NCI-H2196 treated with DMSO at 0.1 percent for 48 hours (cell line): ENCODE measurements around the gene HUS1.
"Not testable (repeated sequence)": the region's sequence is repeated elsewhere in the genome, so short reads cannot be mapped to it uniquely, and the experiment has no call there.

Experiments used
- DNase-seq: peaks from one replicate; lab custom pipeline; 2025; ENCODE audit not compliant: unreplicated experiment; lab: John Stamatoyannopoulos, UW

The HUS1 gene

DNA sequence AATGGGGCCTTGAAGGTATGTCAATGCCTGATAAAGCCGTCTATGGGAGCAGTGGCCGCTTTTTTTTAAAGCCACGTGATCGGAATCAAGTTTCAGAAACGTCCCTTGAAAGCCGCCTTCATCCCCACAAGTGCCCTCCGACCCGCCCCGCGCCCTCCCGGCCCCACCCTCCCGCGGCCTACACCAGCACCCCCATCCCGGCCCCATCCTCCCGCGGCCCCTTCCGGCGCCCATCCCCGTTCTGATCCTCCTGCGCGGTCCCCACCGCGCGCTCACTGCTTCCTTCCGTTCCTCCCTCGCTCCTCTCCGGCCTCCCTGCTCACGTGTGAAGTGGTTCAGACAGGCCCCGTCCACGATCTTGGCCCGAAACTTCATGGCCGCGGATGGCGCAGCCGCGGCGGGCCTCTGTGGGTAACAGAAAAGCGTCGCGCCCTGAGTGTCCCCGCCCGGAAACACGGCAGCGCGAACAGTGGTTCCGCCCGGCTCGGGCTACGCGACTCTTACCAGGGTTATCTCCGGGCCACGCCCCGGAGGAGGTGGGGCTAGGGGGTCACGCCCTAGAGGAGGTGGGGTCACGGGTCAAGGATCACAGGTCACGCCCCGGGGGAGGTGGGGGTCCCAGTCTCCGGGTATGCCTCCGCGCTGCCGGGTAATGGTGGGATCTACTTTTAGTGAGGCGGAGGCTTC is at the start of gene HUS1:
TSS of gene HUS1 (minus strand) at position 471 of the 687 bp plus-strand sequence. CDS start at position 375, 96 bp downstream.
- DNase-seq: peak; percentile 87

DNA sequence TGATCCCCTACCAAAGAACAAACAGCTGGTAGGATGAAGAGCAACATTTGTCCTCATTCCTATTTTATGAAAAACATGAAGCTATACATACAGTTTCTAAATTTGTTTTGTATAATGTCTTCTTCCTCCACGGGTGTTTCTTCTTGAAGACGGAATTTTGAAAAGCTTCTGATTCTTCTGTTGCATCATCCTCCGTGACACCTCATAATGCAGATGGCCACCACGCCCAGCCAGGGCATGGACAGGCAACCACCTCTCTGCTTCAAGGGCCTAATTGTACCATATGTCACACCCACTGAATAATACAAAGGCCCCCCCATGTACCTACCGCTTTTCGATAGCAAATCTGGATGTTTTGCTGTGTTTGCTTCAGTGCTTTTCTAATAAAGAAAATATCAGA is 49.5 kb upstream of the HUS1 start, which contains the start of gene SUN3:
TSS of gene SUN3 (minus strand) at position 170 of the 400 bp plus-strand sequence. CDS start at position 1, 169 bp downstream.
- no peak for DNase-seq

DNA sequence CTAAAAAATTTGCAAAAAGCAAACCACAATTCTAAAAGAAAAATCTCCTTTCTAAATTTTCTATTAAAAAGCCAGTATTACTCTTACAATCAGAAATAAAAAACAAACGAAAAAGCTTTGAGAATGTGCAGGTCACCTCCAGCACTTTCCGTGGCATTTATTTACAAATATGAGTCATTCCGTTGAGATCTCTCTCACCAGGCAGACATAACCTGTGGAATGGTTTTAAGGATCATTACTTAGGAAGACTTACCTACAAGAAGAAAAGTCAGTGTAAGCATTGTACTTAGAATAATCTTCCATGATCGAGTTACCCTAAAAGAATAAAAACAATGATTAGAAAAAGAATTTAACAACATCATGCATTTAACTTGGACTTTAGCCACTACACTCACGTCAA is 46.2 kb upstream of the HUS1 start:
- DNase-seq: no peak

DNA sequence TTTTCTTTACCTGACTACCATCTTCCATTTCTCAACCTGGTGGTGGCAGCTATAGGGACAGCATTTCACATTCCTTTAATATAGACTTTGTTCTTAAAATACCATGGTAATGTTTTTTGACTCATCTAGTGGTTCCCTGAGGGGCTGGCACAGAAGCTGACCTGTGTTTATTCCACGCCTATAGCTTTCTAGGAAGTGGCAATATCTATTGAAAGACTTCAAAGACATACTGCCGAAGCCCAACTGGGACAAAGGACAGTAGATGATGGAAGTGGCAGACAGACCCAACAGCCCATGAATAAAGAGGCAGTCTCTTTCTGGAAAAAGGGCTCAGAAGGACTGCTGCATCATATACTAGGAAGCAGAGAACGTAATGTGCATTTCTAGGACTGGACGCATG is 38.3 kb upstream of the HUS1 start:
- no peak for DNase-seq

DNA sequence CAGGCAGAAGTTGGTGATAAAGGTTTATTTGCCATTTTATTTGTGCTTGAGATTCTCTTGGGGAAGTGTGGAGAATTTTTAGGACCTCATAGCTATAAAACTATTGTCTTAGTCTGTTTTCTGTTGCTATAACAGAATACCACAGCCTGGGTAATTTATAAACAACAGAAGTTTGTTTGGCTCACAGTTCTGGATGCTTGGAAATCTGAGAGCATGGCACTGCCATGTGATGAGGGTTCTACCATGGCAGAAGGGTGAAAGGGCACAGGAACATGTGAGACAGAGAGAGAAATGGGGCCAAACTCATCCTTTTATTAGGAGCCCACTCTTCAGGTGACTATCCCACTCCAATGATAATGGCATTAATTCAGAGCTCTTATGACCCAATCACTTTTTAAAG is 37.2 kb upstream of the HUS1 start:
- no peak for DNase-seq

DNA sequence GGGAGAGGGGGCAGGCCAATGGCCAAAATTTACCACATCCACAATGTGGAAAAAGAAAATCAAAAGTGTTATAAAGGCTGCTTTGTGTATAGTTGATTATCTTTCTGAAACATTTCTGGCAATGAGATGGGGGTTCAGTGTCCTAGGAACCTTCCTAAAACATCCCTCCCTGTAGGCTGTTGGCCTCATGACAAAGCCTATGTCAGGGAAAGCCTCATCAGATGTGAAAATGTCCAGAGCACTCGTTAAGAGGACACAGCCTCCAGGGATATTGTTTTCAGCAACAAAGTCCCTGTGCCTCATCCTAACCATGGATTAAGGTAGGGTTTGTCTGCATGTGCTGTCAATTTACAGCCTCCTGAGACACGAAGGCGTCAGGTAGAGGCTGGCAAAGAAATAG is 32.5 kb upstream of the HUS1 start:
- no peak for DNase-seq

DNA sequence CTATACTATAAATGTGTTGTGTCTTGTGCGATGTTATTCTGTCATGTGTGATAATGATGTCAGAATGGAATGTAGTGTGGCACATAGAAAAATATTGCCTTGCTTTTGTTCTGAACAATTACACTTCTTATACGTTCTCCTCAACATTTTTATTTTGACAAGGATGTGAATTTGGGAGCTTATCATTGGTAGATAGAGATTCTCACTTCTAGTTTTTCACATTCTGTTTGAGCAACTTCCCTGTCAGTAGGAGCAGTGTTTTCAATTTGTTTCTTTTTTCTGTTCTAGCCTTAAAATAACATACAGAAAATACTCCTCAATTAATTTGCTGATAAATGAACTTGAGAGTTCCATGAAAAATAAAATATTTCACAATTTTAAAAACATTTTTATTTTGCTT is 31.9 kb upstream of the HUS1 start:
- DNase-seq: no peak

DNA sequence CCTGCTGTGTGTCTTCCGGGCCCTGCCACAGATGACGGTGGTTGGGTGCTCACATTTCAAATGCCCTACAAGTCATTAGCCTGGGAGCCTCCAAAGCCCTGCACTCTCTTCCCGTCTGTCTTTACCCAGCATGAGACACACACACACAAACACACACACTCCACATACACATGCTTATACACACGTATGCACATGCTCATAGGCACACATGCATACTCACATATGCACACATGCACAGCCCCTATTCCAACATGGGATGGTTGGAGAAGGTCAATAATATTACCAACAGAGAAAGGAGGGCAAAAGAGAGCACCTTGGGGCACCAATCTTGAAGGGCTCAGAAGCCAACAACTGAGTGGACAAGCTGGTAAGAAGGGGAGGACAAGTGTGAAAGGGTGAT is 30.5 kb upstream of the HUS1 start:
- no peak for DNase-seq

DNA sequence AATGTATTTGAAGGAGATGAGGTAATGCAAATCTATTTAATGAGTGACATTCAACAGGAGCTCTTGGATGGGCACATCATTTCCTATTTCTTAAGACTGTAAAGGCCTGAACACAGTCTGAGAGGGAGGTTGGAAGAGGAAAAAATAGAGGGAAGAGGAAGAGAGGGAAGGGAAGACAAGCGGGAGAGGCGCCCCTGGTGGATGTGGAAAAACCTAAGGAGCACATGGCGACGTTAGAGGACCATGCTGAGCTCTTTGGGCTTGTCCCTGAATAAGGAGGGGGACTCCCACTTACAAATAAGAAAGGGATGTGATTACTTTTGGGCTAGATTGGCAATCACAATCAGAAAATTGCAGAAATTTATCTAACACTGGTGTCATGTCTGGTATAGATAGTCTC is 29.8 kb upstream of the HUS1 start:
- no peak for DNase-seq

DNA sequence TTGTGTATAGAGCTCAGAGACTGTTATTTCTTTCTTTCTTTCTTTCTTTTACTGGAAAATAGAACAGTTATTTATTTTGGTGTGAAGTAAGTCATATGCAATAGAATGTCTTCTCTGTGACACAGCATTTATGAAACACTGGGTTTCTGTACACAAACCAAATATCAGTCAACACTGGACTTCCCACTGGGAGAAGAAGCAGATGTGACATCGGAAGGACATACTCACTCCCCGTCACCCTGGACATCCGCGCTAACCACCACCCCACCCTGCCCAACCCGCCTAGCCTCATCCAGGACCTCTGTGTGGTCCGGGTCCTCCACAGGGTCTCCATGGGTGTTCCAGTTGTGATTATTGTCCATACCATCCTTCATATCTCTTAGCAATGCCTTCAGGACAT is 27.5 kb upstream of the HUS1 start:
- no peak for DNase-seq

DNA sequence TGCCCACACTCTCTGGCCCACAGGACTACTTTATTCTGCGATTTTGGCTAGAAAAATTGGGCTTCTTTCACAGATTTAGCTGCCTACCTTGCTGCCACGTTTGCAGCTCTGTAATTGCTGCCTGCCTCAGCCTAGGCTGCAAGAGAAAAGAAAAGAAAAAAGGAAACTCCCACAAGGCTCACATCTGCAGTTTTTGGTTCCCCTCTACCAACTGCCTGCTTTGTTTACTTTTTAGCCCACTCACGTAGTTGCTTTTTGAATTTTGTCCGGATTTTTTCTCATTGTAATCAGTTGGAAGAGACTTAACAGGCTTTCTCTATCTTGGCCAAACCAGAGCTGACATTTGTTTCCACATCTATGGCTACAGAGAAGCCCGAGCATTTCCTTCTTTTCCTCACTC is 25.2 kb upstream of the HUS1 start:
- DNase-seq: no peak

DNA sequence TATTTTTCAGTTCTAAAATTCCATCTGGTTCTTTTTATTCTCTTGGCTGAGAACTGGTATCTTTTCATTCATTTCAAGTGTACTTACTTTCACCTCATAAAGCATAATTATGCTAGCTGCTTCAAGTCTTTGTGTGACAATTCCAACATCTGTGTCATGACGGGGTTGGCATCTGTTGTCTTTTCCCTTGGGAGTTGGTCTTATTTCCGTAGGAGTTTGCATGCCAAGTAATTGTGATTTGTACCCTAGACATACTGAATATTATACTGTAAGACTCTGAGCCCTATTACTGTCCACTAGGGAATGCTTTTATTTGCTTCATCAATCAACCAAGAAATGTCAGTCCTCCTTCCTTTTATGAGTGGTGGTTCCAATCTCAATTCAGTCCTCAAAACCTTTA is 24.6 kb upstream of the HUS1 start:
- DNase-seq: no peak

DNA sequence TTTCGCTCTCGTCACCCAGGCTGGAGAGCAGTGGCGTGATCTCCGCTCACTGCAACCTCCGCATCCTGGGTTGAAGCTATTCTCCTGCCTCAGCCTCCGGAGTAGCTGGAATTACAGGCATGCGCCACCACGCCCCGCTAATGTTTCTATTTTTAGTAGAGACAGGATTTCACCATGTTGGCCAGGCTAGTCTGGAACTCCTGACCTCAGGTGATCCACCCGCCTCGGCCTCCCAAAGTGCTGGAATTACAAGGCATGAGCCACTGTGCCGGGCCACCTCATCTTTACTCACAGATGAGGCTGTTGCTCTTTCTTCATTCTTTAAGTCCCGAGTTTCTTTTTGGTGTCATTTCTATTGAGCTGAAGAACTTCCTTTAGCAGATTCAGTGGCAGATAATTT is 20.7 kb upstream of the HUS1 start:
- not testable (repeated sequence) for DNase-seq

DNA sequence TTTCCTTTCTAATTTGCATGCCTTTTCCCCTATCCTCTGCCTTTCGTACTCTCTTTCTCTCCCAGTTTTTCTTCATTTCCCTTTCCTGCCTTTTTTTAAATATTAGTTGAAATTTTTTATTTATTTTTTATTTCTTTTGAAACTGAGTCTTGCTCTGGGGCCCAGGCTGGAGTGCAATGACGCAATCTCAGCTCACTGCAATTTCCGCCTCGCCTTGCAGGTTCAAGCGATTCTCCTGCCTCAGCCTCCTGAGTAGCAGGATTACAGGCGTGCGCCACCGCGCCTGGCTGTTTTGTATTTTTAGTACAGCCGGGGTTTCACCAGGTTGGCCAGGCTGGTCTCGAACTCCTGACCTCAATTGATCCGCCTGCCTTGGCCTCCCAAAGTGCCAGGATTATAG is 20.0 kb upstream of the HUS1 start:
- DNase-seq: no peak

DNA sequence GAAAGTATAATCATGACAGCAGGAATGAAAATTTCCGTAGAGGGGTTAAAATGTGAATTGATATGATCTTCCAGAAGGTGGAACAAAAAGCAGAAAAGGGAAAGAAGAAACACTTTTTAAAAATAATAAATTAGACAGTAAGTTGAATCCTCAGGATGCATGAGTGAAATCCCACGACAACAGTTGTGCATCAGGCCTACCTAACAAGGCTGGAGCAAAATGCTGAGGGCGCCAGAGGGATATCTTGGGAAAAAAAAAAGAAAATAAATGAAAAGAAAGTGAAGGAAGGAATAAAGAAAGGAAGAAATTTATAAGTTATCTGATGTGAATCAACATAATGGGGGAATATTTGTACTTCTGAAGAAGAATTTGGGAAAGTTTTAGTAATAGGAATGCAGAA is 13.0 kb upstream of the HUS1 start:
- DNase-seq: no peak

DNA sequence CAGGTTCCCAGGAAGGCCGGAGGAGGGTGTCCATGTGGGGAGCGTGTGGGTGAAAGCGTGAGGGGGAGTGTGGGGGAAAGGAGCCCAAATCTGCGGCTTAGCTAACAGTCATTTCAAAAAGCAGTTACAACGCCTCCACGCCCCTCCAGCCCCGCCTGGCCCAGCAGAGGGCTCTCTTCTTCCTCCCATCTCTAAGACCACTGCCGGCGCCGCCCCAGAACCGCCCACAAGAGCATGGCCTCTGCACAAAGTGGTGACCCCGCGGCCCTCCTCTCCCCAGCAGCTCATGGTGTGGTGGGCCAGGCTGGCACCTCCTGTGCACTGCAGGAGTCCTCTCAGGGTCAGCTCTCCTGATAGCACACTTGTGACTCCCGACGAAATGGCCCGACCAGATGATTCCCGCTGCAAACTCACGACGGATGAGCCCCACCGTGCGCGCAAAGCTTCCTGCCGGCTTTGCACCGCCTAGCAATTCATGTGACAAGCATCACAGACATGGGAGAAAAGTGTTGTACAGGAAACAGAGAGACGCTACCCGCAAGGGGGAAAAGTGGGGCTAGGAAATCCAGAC is 12.4 kb upstream of the HUS1 start:
- no peak for DNase-seq

DNA sequence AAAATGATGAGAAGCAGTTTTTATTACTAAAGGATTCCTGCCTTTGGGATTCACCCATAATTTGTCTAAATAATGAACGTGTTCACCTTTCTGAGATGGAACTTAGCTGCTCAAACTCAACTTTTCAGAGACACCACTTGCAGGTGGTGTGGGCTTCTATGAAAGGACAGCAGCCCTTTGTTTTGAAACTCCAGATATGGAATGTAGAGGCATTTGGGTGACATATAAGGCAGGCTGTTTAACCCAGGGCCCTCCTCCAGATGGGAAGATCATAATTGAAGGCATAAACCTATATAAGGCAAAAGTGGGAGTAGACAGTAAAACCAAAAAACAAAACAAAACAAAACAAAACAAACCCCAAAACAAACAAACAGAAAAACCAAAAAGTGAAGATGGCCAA is 11.9 kb upstream of the HUS1 start:
- no peak for DNase-seq

DNA sequence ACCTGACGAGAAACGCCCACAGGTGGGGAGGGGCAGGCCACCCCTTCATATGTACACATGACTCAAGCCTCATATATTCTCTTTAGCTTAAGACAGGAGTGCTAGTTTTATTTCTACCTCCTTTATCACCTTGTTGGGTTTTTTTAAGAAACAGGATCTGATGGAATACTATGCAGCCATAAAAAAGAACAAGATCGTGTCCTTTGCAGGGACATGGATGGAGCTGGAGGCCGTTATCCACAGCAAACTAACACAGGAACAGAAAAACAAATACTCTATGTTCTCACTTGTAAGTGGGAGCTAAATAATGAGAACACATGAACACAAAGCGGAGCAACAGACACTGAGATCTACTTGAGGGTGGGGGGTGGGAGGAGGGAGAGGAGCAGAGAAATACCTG is 11.2 kb upstream of the HUS1 start:
- no peak for DNase-seq

DNA sequence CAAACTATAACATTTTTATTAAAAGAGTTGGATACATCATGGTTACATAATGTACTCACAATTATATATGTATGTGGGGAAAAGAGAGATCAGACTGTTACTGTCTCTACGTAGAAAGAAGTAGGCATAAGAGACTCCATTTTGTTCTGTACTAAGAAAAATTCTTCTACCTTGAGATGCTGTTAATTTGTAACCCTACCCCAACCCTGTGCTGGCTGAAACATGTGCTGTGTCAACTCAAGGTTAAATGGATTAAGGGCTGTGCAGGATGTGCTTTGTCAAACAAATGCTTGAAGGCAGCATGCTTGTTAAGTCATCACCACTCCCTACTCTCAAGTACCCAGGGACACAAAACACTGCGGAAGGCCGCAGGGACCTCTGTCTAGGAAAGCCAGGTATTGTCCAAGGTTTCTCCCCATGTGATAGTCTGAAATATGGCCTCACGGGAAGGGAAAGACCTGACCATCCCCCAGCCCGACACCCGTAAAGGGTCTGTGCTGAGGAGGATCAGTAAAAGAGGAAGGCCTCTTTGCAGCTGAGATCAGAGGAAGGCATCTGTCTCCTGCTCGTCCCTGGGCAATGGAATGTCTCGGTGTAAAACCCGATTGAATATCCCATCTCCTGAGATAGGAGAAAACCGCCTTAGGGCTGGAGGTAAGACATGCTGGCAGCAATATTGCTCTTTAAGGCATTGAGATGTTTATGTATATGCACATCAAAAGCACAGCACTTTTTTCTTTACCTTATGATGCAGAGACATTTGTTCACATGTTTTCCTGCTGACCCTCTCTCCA is 10.4 kb upstream of the HUS1 start:
- DNase-seq: not testable (repeated sequence)

DNA sequence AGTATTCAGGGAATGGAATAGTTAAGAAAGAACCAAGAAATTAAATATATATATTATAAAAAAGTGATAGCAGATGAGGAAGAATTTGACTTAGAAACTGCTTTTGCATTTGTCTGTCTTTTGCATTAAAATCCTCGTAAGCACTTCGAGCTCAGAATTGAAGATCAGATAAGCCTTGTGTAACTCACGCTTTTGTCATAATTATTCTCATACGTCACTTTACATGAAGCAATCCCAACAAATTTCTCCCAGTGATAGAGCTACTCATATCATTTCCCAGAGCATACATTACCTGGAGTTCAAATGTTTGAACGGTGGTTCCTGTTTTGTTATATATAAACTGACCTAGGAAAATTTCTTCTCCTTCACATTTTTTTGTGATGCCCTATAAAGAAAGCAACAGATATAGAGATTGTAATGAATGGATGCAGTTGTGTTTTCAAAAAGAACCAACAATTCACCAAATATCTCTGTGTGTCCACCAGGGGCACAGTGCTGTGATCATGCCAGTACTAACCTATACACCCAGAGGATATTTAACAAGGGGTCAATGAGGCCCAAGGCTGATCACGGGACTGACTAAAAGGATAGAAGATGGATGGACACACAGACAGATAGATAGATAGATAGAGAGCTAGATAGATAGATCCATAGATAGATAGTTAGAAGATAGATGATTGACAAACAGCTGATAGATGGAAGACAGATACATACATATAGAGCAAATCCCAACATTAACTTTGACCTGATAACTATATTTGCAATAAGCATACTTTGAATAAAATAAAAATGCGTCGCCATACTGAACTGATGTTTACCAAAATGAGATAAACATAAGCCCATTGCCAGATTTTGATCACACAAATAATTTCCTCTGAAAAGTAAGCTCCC is 9.3 kb upstream of the HUS1 start:
- DNase-seq: no peak

DNA sequence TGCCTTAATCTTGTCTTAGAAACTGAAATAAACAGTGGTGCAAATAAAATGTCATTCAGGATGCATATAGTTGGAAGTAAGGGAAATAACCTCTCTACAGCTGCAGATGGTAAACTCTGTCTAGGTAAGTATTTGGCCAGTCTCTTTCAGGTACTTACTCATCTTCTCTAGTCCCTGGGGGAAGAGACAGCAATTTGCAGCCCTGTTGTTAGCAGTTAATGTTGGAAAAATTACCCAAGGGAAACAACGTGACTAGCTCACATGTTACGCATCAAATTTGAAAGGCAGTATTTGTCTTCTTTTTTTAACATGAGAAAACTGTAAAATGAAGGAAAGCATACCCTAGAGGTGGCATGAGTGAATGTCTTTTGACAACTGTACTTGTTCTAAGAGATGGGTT is 3.2 kb upstream of the HUS1 start:
- DNase-seq: no peak
